Natural killer cell (primary cell): ENCODE results near the gene SCGB1D1. TPM values are rescaled to one million over a fixed set of nuclear protein-coding genes. Genes with fewer than 3 reads are reported as not detected.

Source experiments
- ATAC-seq, 3 donors: fragments of 150-1000 bp in 2 of 3; fragments of 200-7000 bp in 1 of 3; cut with Tn5 transposase; 1 replicate in 1 of 3; 2 replicates in 2 of 3; pipeline ENCODE4 v1.10.0; 2021; ENCODE audit warnings: mild to moderate bottlenecking in 2 of 3, moderate library complexity in 2 of 3
- DNase-seq, 2 donors: peaks; one replicate each; pipeline versions ENCODE4 v3.0.0 to v3.0.0-alpha.2; 2013 to 2021; ENCODE audit warnings: mixed read lengths in 1 of 2
- H3K27ac ChIP-seq: one replicate; pipeline ENCODE4 v1.5.1; 2013; ENCODE audit warnings: mild to moderate bottlenecking, low read length
- H3K27me3 ChIP-seq: one replicate; pipeline ENCODE4 v1.6.1; 2013; ENCODE audit warnings: low read length; ENCODE audit not compliant: control insufficient read depth, insufficient read depth
- H3K36me3 ChIP-seq: one replicate; pipeline ENCODE4 v1.6.1; 2013; ENCODE audit warnings: low read length; ENCODE audit not compliant: control insufficient read depth, insufficient read depth
- H3K4me1 ChIP-seq: one replicate; pipeline ENCODE4 v1.6.1; 2013; ENCODE audit warnings: low read length; ENCODE audit not compliant: control insufficient read depth, insufficient read depth
- H3K4me3 ChIP-seq: one replicate; pipeline ENCODE4 v1.5.1; 2013; ENCODE audit warnings: low read length
- H3K9me3 ChIP-seq: one replicate; pipeline ENCODE4 v1.6.1; 2013; ENCODE audit warnings: low read length; ENCODE audit not compliant: control insufficient read depth, insufficient read depth
- H3K27ac Mint-ChIP-seq, 2 donors: one replicate each; pipeline ENCODE4 v1.8.0; 2022; ENCODE audit warnings: mild to moderate bottlenecking in 2 of 2, mixed read lengths in 2 of 2, moderate library complexity in 1 of 2
- H3K27me3 Mint-ChIP-seq, 2 donors: one replicate each; pipeline ENCODE4 v1.8.0; 2022; ENCODE audit warnings: low read depth in 2 of 2, mixed read lengths in 2 of 2
- H3K36me3 Mint-ChIP-seq: one replicate; pipeline ENCODE4 v1.8.0; 2022; ENCODE audit warnings: mixed read lengths
- H3K4me1 Mint-ChIP-seq, 2 donors: one replicate each; pipeline ENCODE4 v1.8.0; 2022; ENCODE audit warnings: mixed read lengths in 2 of 2
- H3K4me3 Mint-ChIP-seq: one replicate; pipeline ENCODE4 v1.8.0; 2022; ENCODE audit warnings: mild to moderate bottlenecking, moderate library complexity, mixed read lengths
- H3K9me3 Mint-ChIP-seq, 2 donors: one replicate each; pipeline ENCODE4 v1.8.0; 2022; ENCODE audit warnings: mixed read lengths in 2 of 2
- WGBS: methylation state at CpG from one replicate; pipeline ENCODE4 v1.1.7; 2013; ENCODE audit warnings: missing lambda C conversion rate; ENCODE audit not compliant: insufficient coverage; 5-methylcytosine and 5-hydroxymethylcytosine counted together
- intact Hi-C: fragments of 100-400 bp; cut with micrococcal nuclease; formaldehyde crosslinking; loops from one replicate; pipeline ENCODE4 v1.14.2; 2022
- total RNA-seq, 4 donors: library from RNA; stranded (reverse); fragments of 120-200 nt in 1 of 4; gene quantifications; one replicate each; pipeline versions ENCODE4 v1.2.3 to v1.2.4, GENCODE V29; 2013 to 2022
- TF ChIP-seq, protein P1 (sequence below): fragments of 200-600 bp; IDR thresholded peaks from one replicate; pipeline ENCODE4 v1.8.0; 2022; ENCODE audit warnings: antibody characterized with exemption

SCGB1D1 gene
- total RNA-seq, 3 donors from 2014 or later (not counting 1 experiment from before 2014, with no cell fraction given), result not detected

GRCh38 chr11:62171261-62171723 is 18.7 kb upstream of the SCGB1D1 start:
- H3K27ac ChIP-seq, result no peak overlapping the region
- peak; percentile 41 to 85 for DNase-seq
- peaks cover 2% of the 10 kb centered on the region for H3K27me3 ChIP-seq
- WGBS, result 8% methylated on average over 14 of the region's 14 CpGs
- no peak overlapping the region for H3K27ac Mint-ChIP-seq
- H3K4me3 Mint-ChIP-seq, result no peak overlapping the region
- peaks cover 23 to 47% of the 10 kb centered on the region in 2 donors for H3K27me3 Mint-ChIP-seq
- ATAC-seq, result peak; percentile 61 to 83 (median 71)
- TF ChIP-seq, protein P1, sequence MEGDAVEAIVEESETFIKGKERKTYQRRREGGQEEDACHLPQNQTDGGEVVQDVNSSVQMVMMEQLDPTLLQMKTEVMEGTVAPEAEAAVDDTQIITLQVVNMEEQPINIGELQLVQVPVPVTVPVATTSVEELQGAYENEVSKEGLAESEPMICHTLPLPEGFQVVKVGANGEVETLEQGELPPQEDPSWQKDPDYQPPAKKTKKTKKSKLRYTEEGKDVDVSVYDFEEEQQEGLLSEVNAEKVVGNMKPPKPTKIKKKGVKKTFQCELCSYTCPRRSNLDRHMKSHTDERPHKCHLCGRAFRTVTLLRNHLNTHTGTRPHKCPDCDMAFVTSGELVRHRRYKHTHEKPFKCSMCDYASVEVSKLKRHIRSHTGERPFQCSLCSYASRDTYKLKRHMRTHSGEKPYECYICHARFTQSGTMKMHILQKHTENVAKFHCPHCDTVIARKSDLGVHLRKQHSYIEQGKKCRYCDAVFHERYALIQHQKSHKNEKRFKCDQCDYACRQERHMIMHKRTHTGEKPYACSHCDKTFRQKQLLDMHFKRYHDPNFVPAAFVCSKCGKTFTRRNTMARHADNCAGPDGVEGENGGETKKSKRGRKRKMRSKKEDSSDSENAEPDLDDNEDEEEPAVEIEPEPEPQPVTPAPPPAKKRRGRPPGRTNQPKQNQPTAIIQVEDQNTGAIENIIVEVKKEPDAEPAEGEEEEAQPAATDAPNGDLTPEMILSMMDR, result peak; percentile 53
- H3K36me3 ChIP-seq, result no peaks in the 10 kb centered on the region
- no peaks in the 10 kb centered on the region for H3K9me3 Mint-ChIP-seq
- H3K4me3 ChIP-seq, result no peak overlapping the region
- intact Hi-C loops, result loop anchor here (5.0 kb wide), 2 partner anchors 141 to 206 kb away; no protein-coding TSS in a partner anchor
- peaks cover 4 to 5% of the 10 kb centered on the region in 2 donors for H3K4me1 Mint-ChIP-seq
- no peaks in the 10 kb centered on the region for H3K9me3 ChIP-seq
- H3K4me1 ChIP-seq, result no peaks in the 10 kb centered on the region
- no peaks in the 10 kb centered on the region for H3K36me3 Mint-ChIP-seq

- TF ChIP-seq, protein P1, result no peak
- peaks cover 2% of the 10 kb centered on the region for H3K27me3 ChIP-seq
- 74% methylated on average over 7 of the region's 7 CpGs for WGBS
- intact Hi-C loops, result loop anchor here (5.0 kb wide), 2 partner anchors 140 to 205 kb away; no protein-coding TSS in a partner anchor
- no peaks in the 10 kb centered on the region for H3K9me3 ChIP-seq
- H3K36me3 ChIP-seq, result no peaks in the 10 kb centered on the region
- H3K4me3 ChIP-seq, result no peak overlapping the region
- no peak overlapping the region for H3K4me3 Mint-ChIP-seq
- peaks cover 23 to 47% of the 10 kb centered on the region in 2 donors for H3K27me3 Mint-ChIP-seq
- no peak overlapping the region for H3K27ac Mint-ChIP-seq
- ATAC-seq, result no peak
- H3K9me3 Mint-ChIP-seq, result no peaks in the 10 kb centered on the region
- no peaks in the 10 kb centered on the region for H3K36me3 Mint-ChIP-seq
- H3K4me1 ChIP-seq, result no peaks in the 10 kb centered on the region
- no peak for DNase-seq
- peaks cover 4 to 5% of the 10 kb centered on the region in 2 donors for H3K4me1 Mint-ChIP-seq
- H3K27ac ChIP-seq, result no peak overlapping the region
Observed at GRCh38 chr11:62172294-62172693, 17.7 kb upstream of the SCGB1D1 start.

- intact Hi-C loops, result no loop called here
- ATAC-seq (no peak), DNase-seq (no peak)
- Histone ChIP-seq H3K4me3 (no peak overlapping the region), H3K9me3 (no peaks in the 10 kb centered on the region), H3K27ac (no peak overlapping the region), H3K27me3 (peaks cover 2% of the 10 kb centered on the region), H3K4me1 (no peaks in the 10 kb centered on the region), H3K36me3 (no peaks in the 10 kb centered on the region)
- Mint-ChIP-seq H3K4me1 (no peaks in the 10 kb centered on the region), H3K27me3 (peaks cover 12 to 21% of the 10 kb centered on the region in 2 donors), H3K27ac (no peak overlapping the region), H3K9me3 (no peaks in the 10 kb centered on the region), H3K4me3 (no peak overlapping the region), H3K36me3 (no peaks in the 10 kb centered on the region)
- WGBS, result 92% methylated on average over 3 of the region's 3 CpGs
- TF ChIP-seq, protein P1, result no peak
Observed at GRCh38 chr11:62176766-62177165, 13.2 kb upstream of the SCGB1D1 start.

DNA sequence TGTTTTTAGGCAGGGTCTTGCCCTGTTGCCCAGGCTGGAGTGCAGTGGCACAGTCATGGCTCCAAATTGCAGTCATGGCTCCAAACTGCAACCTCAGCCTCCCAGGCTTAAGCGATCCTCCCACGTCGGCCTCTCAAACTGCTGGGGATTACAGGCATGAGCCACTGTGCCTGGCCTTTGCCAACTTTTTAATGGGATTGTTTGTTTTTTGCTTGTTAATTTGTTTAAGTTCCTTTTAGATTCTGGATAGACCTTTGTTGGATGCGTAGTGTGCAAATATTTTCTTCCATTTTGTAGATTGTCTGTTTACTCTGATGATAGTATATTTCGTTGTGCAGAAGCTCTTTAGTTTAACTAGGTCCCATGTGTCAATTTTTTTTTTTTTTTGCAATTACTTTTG is 10.0 kb upstream of the SCGB1D1 start:
- intact Hi-C loops, result no loop called here

More for the DNA sequence above, 10.0 kb upstream of the SCGB1D1 start:
- no peaks in the 10 kb centered on the region for H3K36me3 ChIP-seq
- Mint-ChIP-seq H3K4me3 (no peak overlapping the region), H3K27me3 (peaks cover 7 to 18% of the 10 kb centered on the region in 2 donors), H3K9me3 (no peaks in the 10 kb centered on the region), H3K4me1 (no peaks in the 10 kb centered on the region), H3K36me3 (no peaks in the 10 kb centered on the region), H3K27ac (no peak overlapping the region)
- 89% methylated on average over 5 of the region's 5 CpGs for WGBS
- DNase-seq (no peak), ATAC-seq (no peak)
- H3K4me1 ChIP-seq, result no peaks in the 10 kb centered on the region
- H3K27ac ChIP-seq, result no peak overlapping the region
- TF ChIP-seq, protein P1, result no peak
- H3K9me3 ChIP-seq, result no peaks in the 10 kb centered on the region
- no peak overlapping the region for H3K4me3 ChIP-seq
- H3K27me3 ChIP-seq, result peaks cover 2% of the 10 kb centered on the region
